H1 (cell line): ENCODE results near the gene ACSL6. TPM values are rescaled to one million over a fixed set of nuclear protein-coding genes. Genes with fewer than 3 reads are reported as not detected.

Experiments
- ASH2L ChIP-seq: fragments of 200-600, 300-600 bp; sonication (generic); IDR thresholded peaks from one replicate; pipeline ENCODE4 v1.7.1; 2017; ENCODE audit warnings: low read length
- ATF2 ChIP-seq: IDR thresholded peaks from 2 replicates; pipeline ENCODE4 v1.6.1; 2012; ENCODE audit warnings: low read length, inconsistent platforms
- SP1 ChIP-seq: IDR thresholded peaks from 2 replicates; pipeline ENCODE4 v1.6.1; 2011; ENCODE audit warnings: low read depth, low read length
- polyA plus RNA-seq, 7 experiments: library from polyadenylated mRNA; depleted of rRNA in 3 of 7; stranded (reverse) in 5 of 7; unstranded in 2 of 7; fragments of >200 nt in 5 of 7; fragments of 200-250 nt in 2 of 7; gene quantifications; 1 replicate in 5 of 7; 2 replicates in 1 of 7; 4 replicates in 1 of 7; pipeline versions ENCODE4 v1.2.1 to v1.2.3, GENCODE V29; 2011 to 2013; ENCODE audit warnings: missing spikeins in 2 of 7, mixed read lengths in 2 of 7
- total RNA-seq: library from RNA; stranded (reverse); fragmentation: NEBNext Ultra II Directional; extraction: Animal tissue kit (Norgen Biotek cat#: 25700); gene quantifications from 2 replicates; pipeline ENCODE4 v1.2.1, GENCODE V29; 2021

The ACSL6 gene
- total and polyA plus RNA-seq, 2 of the 8 experiments (the other 6 are each of a cell fraction or from before 2014, with no cell fraction given), result 2.3 to 2.4 TPM

DNA sequence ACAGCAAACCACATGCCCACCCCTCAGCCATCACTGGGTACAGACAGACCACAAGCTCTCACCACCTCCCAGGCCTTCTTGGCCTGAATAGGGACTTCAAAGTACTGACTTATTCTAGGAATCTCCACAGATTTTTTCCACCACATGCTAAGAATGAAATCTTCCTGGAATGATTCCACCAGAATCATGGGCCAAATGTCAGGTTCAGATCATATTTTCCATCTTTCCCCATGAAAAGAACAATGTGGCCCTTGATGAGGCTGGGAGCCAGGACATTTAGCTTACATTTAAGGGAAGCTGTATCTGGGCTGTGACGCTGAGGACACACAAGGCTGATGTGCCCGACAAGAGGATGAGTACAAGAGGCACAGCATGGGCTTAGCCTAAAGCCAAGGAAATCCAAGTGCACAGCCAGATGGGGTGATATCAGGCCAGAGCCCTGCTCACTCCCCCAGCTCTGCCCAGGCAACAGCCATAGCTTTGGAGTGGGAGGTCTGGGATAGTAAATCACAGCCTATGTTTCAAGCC lies 28.1 kb downstream of the ACSL6 start (continued):
- TF ChIP-seq ASH2L (no peak), ATF2 (no peak), SP1 (no peak)
